WERI-Rb-1 (cell line): ENCODE measurements around the gene KRT35.

ENCODE experiments used
- DNase-seq: peaks from one replicate; pipeline ENCODE4 v3.0.0-alpha.2; 2020
- H3K27ac ChIP-seq: fragments of 250-450 bp; sonication (Bioruptor Pico); 2 replicates; pipeline ENCODE4 v1.5.1; 2020; ENCODE audit warnings: mild to moderate bottlenecking, moderate library complexity
- H3K27me3 ChIP-seq: fragments of 250-450 bp; sonication (Bioruptor Pico); 2 replicates; pipeline ENCODE4 v1.5.1; 2021; ENCODE audit warnings: mild to moderate bottlenecking, low read depth, moderate library complexity; ENCODE audit not compliant: insufficient read depth, severe bottlenecking
- H3K36me3 ChIP-seq: fragments of 250-450 bp; sonication (Bioruptor Pico); 2 replicates; pipeline ENCODE4 v1.5.1; 2020; ENCODE audit warnings: mild to moderate bottlenecking, moderate library complexity
- H3K4me3 ChIP-seq: 2 replicates; pipeline ENCODE4 v1.5.1; 2011; ENCODE audit warnings: low read depth, mild to moderate bottlenecking, control low read depth, low read length
- H3K9me3 ChIP-seq: fragments of 250-450 bp; sonication (Bioruptor Pico); 2 replicates; pipeline ENCODE4 v1.5.1; 2021; ENCODE audit warnings: mild to moderate bottlenecking, moderate library complexity; ENCODE audit not compliant: severe bottlenecking
- TF ChIP-seq, protein P1 (sequence below): IDR thresholded peaks from 2 replicates; pipeline ENCODE4 v1.5.1; 2011; ENCODE audit warnings: low read depth, mild to moderate bottlenecking, control low read depth, inconsistent platforms, low read length

Gene KRT35

DNA sequence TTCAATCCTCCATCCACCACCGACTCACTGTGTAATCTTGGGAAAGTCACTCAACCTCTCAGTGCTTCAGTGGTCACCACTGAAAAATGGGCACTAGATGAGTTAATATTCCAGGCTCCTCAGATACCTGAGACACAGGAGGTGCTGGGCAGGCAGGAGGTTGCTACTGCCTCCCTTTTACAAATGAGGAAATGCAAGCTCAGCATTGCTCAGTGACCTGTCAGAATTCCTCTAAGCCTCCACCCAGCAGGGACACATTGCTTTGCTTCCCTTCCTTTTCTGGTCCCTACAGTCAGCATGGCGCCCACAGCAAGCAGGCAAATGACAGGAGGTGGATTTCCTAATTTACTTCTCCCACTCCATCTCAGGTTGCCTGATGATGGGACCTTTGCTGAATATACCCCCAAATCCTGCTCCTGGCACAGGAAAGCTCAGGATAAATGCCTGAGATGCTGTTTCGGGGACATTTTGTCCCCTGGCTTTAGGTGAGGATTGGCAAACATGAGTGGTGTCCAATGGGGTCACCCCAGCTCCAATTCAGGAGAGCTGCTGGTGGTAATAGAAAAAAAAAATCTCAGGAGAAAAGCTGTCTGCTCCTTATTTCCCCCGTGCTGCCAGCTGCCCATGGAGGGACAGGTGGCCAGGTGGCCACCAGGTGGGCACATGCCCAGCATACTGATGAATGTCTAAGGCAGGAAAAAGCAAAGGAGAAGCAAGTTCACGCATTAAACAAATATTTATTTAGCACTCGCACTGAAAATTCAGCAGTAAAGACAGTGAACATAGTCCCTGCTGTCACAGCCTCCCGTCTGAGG is 29.5 kb upstream of the KRT35 start:
- TF ChIP-seq, protein P1, sequence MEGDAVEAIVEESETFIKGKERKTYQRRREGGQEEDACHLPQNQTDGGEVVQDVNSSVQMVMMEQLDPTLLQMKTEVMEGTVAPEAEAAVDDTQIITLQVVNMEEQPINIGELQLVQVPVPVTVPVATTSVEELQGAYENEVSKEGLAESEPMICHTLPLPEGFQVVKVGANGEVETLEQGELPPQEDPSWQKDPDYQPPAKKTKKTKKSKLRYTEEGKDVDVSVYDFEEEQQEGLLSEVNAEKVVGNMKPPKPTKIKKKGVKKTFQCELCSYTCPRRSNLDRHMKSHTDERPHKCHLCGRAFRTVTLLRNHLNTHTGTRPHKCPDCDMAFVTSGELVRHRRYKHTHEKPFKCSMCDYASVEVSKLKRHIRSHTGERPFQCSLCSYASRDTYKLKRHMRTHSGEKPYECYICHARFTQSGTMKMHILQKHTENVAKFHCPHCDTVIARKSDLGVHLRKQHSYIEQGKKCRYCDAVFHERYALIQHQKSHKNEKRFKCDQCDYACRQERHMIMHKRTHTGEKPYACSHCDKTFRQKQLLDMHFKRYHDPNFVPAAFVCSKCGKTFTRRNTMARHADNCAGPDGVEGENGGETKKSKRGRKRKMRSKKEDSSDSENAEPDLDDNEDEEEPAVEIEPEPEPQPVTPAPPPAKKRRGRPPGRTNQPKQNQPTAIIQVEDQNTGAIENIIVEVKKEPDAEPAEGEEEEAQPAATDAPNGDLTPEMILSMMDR: no peak
- no peaks in the 10 kb centered on the region for H3K9me3 ChIP-seq
- DNase-seq: no peak
- H3K27me3 ChIP-seq: no peaks in the 10 kb centered on the region
- no peak overlapping the region for H3K27ac ChIP-seq
- H3K4me3 ChIP-seq: no peak overlapping the region
- H3K36me3 ChIP-seq: no peaks in the 10 kb centered on the region

DNA sequence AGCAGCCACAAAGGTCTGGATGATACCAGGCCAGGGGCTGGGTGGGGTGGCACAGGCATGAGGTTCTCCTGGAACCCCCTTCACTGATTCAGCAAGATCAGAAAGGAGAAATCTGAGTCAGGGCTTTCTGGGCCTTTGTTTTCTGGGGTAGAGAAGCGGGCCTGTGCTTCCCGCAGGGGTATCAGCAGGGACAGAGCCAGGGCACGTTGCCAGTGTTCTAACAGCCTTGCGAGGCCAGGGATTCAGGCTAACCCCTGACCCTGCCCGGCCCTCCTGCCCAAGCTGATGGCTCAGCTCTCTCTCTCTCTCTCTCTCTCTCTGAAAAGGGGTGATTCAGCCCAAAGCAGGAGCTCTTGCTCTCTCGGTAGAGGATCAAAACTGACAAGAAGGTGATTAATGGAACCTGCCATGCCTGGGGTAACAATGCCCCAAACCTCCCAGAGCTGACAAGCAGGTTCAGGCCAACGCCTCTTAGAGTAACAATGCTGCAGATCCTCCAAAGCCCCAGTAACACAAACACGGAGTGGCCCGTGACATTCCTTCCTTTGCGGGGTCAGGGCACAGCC is 26.4 kb upstream of the KRT35 start:
- TF ChIP-seq, protein P1: no peak
- Histone ChIP-seq H3K9me3 (no peaks in the 10 kb centered on the region), H3K4me3 (no peak overlapping the region), H3K36me3 (no peaks in the 10 kb centered on the region), H3K27me3 (no peaks in the 10 kb centered on the region), H3K27ac (no peak overlapping the region)
- no peak for DNase-seq

DNA sequence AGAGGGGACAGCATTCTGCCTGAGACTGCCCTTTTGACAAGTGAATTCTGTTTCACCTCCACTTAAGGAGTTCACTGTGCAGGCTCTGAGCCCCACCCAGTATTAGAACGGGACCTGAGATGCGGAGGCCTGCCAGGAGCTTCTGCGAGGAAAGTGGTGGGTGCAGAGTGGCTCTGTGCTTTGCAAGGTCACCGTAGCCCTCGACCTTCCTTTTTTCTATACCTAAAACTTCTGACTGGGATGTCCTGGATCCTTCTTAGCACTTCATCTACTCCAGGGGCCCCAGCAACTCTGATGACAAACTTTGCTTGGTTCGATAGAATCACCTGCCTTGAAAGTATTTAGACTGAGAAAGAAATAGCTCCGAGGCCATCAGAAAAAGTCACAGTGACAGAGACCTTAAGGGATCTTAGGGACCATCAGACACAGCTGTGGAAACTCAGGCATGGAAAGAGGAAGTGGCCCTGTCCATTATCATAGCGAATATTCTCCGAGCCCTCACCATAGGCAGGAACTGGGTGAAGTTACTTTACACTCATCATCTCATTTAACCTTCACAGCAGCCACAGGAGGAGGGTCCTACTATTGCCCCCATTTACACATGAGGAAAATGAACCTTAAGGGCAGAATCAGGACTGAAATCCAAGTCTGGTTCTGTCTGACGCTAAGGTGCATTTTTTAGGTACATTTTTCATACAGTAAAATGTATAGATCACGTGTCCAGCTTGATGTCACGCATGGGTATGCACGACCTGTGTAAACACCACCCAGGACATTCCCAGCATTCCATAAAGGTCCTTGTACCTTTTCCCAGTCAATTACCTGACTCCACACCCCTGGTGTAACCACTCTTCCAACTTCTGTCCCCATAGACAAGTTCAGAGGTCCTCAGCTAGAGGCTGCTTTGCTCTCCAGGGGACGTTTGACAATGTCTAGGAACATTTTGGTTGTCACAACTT is 25.1 kb upstream of the KRT35 start:
- H3K4me3 ChIP-seq: no peak overlapping the region
- no peak overlapping the region for H3K27ac ChIP-seq
- no peaks in the 10 kb centered on the region for H3K9me3 ChIP-seq
- H3K36me3 ChIP-seq: no peaks in the 10 kb centered on the region
- DNase-seq: no peak
- TF ChIP-seq, protein P1: no peak
- H3K27me3 ChIP-seq: no peaks in the 10 kb centered on the region

GRCh38 chr17:41505007-41505808 is 24.3 kb upstream of the KRT35 start, which contains the start of gene KRT13:
TSS of gene KRT13 (minus strand) at chr17:41505612. CDS start at chr17:41505550, 62 bp downstream.
- Histone ChIP-seq H3K36me3 (no peaks in the 10 kb centered on the region), H3K4me3 (no peak within 1 kb of the TSS), H3K27ac (no peak within 1 kb of the TSS), H3K9me3 (no peaks in the 10 kb centered on the region), H3K27me3 (no peaks in the 10 kb centered on the region)
- DNase-seq: no peak
- TF ChIP-seq, protein P1: no peak

GRCh38 chr17:41504246-41504977 is 23.5 kb upstream of the KRT35 start:
- Histone ChIP-seq H3K27me3 (no peaks in the 10 kb centered on the region), H3K9me3 (no peaks in the 10 kb centered on the region), H3K27ac (no peak overlapping the region), H3K36me3 (no peaks in the 10 kb centered on the region), H3K4me3 (no peak overlapping the region)
- no peak for DNase-seq
- TF ChIP-seq, protein P1: no peak
